ENCODE results near the gene FOSB.

- TF ChIP-seq, protein P1, sequence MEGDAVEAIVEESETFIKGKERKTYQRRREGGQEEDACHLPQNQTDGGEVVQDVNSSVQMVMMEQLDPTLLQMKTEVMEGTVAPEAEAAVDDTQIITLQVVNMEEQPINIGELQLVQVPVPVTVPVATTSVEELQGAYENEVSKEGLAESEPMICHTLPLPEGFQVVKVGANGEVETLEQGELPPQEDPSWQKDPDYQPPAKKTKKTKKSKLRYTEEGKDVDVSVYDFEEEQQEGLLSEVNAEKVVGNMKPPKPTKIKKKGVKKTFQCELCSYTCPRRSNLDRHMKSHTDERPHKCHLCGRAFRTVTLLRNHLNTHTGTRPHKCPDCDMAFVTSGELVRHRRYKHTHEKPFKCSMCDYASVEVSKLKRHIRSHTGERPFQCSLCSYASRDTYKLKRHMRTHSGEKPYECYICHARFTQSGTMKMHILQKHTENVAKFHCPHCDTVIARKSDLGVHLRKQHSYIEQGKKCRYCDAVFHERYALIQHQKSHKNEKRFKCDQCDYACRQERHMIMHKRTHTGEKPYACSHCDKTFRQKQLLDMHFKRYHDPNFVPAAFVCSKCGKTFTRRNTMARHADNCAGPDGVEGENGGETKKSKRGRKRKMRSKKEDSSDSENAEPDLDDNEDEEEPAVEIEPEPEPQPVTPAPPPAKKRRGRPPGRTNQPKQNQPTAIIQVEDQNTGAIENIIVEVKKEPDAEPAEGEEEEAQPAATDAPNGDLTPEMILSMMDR (conservative IDR thresholded peaks at IDR 0.05 in 1 of 2, IDR thresholded peaks at IDR 0.05 in 1 of 2; ENCODE audit: low read depth in 1 of 2, low read length in 2 of 2): no peak
- TF ChIP-seq EZH2 (IDR thresholded peaks at IDR 0.05; ENCODE audit: low read length, missing control alignments): no peak
Measured at GRCh38 chr19:45522010-45522941, 54.5 kb downstream of the FOSB start.

Data from fibroblast of lung (primary cell).